ENCODE measurements around the gene CD177.
"Not testable (repeated sequence)": the region's sequence is repeated elsewhere in the genome, so short reads cannot be mapped to it uniquely, and the experiment has no call there.

CD177 gene

DNA sequence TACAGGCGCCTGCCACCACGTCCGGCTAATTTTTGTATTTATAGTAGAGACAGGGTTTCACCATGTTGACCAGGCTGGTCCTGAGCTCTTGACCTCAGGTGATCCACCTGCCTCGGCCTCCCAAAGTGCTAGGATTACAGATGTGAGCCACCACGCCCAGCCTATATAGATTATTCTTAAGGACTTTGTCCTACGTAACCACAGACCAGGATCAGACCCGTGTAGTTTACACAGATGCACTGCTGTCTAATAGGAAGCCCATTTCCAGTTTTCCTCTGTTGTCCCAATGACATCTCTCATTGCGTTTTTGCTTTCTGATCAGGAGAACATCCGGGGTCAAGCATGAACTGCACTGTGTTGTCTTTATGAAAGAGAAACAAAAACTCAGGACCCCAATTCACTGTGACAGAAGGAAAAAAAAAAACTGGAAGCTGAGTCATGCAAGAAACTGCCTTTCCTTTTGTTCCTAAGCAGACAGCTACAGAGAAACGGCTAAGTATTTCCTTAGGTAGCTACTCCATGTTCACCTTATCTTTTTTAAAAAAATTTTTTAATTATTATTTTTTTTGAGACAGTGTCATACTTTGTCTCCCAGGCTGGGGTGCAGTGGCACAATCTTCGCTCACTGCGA, 29.2 kb downstream of the CD177 start:
- not testable (repeated sequence) for DNase-seq

DNA sequence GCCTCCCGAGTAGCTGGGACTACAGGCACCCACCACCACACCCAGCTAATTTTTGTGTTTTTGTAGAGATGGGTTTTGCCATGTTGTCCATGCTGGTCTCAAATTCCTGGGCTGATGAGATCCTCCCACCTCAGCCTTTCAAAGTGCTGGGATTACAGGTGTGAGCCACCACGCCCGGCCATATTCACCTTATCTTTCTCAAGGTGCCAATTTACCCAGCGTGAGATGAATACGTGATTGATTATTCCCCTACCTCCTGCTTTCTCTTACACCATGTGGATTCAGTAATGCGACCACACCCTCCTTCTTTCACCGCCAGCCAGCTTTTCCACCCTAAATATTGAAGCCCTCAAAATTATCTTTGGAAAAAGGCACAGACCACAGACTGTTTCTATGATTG, 29.8 kb downstream of the CD177 start:
- not testable (repeated sequence) for DNase-seq

DNA sequence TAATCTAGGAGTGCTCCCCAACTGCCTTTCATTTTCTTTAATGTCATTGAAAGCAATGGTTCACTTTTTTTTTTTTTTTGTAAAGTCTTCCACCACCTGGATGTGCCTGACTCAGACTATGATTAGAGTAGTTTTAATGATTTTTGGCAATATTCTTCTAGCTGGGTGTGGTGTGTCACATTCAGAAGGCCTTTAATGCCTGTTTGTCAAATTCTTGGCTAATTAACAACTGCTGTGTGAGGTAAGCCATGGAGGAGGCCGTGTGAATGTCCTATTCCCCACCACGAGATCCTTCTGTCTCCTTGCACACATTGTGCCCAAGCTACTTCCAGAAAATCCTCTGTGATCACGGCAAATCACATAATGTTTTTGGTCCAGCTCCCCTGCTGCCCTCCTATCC, 30.3 kb downstream of the CD177 start:
- DNase-seq, result not testable (repeated sequence)

DNA sequence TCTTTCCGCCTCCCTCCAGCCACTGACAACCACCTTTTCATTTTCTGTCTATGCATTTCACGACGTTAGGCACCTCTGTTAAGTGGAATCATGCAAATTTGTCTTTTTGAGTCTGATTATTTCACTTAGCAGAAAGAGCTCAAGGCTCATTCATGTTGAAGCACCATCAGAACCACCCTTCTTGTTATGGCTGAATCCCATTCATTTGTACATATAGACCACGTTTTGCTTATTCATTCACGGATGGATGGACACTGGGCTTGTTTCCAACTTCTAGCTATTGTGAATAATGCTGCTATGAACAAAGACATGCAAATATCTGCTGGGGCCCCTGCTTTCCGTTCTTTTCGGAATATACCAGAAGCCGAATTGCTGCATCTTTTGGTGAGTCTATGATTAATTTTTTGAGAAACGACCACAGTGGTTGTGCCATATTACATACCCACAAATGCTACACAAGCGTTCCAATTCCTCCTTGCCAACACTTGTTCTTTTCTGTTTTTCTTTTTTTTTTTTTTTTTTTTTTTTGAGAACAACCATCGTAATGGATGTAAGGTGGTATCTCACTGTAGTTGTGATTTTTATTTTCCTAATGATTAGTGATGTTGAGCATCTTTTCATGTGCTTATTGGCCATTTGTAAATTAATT, 37.5 kb downstream of the CD177 start:
- DNase-seq, result not testable (repeated sequence)

DNA sequence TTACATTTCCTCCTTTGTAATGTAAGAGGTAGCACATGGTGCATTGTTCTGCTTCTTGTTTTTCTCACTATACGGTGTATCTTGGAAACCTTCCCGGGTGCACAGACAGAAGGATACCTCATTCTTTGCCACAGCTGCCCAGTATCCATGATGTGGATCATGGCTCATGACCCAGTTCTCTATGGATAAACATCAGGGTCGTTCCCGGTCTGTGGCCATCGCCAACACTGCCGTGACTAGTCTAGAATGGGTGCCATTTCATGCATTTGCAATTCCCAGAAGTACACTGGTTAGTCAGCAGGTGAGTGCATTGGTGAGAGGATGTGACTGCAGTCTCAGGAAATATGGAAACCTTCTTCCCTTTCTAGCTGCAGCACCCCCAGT, 38.1 kb downstream of the CD177 start:
- not testable (repeated sequence) for DNase-seq

DNA sequence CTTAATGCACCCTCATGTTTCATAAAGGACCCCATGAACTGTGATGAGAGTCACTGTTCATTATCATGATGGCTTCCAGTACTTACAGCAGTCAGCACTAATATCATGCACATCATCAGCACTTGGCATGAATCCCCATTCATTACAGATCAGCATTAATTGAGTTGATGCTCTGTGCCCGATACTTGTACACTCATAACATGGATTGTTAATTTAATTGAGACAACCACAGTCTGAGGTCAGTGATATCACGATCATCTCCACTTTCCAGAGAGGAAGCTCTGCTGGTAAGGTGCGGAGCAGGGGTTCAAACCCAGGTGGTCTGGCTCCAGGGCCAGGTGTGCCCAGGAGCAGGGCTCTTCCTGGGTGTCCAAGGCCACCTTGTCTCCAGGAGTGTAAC, 40.0 kb downstream of the CD177 start:
- not testable (repeated sequence) for DNase-seq

DNA sequence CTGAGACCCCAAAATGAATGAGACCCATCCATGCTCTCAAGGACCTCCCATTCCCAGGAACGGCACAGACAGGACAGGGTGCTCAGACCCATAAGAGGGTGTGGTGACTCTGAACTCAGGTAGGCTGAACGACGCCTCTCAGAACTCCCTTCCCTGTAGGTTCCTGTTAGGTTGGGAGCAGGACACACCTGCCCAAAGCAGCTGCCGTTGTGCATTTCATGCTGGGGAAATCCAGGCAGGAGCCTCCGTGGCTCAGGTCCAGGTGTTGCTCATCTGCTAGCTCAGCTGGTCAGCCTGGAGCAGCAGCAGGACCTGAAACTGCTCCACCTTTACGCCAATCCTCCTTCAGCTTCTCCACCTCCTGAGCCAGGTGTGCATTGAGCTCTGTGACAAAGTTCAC, 42.1 kb downstream of the CD177 start:
- no peak for DNase-seq

DNA sequence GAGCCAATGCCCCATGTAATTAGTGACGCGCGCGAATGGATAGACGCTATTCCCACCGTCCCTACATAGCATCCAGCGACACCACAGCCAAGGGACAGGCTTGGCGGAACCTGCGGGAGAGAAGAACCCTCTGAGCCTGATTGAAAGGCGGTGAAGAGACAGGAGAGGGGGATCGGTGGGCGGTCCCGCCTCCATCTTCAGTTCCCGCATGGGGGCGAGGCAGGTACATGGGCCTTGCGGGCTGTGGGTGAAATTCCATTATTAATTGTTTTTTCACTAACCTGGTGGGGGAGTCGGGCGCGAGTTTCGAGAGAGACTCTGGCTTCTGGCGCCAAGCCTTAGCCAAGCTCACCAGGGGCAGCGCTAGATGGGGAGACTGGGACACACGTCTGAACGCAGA, 52.8 kb downstream of the CD177 start:
- no peak for DNase-seq

DNA sequence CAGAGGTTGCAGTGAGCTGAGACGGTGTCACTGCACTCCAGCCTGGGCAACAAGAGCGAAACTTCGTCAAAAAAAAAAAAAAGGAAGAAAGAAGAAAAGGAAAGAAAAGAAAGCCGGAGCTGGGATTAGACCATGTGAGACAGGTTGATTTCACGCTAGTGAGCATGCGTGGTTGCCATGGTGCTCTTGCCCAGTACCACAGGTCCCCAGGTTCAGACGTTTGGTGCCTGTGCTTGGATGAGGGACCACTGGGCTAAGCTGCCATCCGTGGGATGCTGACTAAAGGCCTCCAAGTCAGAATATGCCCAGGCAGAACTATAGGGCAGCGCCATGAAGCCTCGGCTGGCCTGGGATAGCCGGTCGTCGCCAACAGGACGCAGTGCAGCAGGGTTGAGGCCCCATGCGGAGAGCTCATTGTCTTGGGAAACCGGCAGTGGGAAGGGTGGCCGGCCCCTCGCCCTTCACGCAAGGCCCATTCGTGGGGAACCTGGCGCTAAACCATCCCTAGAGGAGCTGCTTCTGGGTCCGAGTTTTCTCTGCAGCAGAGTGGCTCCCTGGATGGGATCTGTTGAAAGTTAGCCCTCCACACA, 54.0 kb downstream of the CD177 start:
- no peak for DNase-seq

DNA sequence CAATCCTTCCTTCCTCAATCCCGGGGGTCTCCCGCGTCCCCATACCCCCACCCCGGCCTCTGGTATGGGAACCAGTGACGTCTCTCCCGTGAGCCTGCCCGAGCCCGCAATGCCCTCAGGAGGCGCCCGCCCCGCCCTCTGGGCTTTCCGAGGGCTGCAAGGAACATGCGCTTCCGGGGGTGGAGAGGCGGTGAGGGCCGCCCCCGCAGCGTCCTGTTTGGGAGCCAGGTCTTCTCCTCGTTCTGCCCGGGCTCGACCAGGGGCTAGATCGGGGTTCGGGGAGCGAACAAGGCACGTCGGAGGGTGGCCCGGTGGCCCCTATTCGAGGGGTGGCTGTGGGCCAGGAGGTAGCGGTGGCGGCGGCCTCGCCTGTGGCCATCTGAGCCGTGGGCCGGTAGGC, 54.6 kb downstream of the CD177 start:
- no peak for DNase-seq

DNA sequence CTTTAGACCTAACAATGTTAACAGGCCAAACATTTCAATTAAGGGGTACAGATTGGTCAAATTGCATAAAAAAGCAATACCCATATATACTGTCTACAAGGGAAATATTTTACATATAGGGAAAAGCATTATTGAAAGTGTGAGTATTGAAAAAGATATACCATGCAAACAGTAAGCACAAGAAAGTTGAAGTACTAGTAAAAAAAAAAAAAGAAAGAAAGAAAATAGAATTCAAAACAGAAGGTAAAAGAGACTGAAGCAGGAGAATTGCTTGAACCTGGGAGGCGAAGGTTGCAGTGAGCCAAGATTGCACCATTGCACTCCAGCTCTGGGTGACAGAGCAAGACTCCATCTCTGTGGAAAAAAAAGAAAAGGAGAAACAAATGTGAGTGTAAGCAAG, 55.9 kb downstream of the CD177 start:
- no peak for DNase-seq

DNA sequence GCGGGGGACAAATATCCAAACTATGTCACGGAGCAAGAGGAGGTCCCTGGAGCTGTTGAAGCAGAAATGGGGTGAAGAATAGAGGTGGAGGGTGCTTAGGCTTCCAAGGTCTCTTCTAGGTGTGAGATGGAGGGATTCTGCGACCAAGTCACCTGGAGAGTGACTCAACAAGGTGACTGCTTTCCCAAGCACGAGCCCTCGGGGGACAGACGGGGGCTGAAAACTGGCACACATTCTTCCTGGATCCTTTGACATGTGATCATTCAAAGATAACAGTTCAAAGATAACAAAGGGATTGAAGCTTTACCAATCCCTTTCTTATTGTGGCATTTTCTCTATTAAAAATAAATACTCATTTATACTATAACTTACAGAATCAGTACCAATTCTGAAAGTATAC, 59.0 kb downstream of the CD177 start:
- DNase-seq, result no peak

Measured in midbrain (tissue), 1 donor.